GM18909 (cell line): ENCODE results near the gene SSTR4.
"Not testable (repeated sequence)": the region's sequence is repeated elsewhere in the genome, so short reads cannot be mapped to it uniquely, and the experiment has no call there.

Source experiments
- ATAC-seq: cut with Tn5 transposase; IDR thresholded peaks from one replicate; pipeline ENCODE4 v1.9.1; 2021; ENCODE audit warnings: mild to moderate bottlenecking; ENCODE audit not compliant: unreplicated experiment, poor library complexity

The SSTR4 gene

GRCh38 chr20:23034721-23035671, at the start of gene SSTR4:
TSS of gene SSTR4 (plus strand) at chr20:23035312. CDS start at chr20:23035484, 172 bp downstream.
- no peak for ATAC-seq

GRCh38 chr20:22986601-22987000, 48.5 kb upstream of the SSTR4 start:
- no peak for ATAC-seq

- ATAC-seq, result not testable (repeated sequence)
These were observed 43.7 kb upstream of the SSTR4 start for GRCh38 chr20:22991424-22991823.

GRCh38 chr20:22993823-22994222, 41.3 kb upstream of the SSTR4 start:
- ATAC-seq, result no peak

- no peak for ATAC-seq
These were observed 39.2 kb upstream of the SSTR4 start for GRCh38 chr20:22995923-22996322.

GRCh38 chr20:22998476-22998875, 36.6 kb upstream of the SSTR4 start:
- ATAC-seq, result no peak

GRCh38 chr20:22999756-23000155, 35.4 kb upstream of the SSTR4 start:
- no peak for ATAC-seq

- no peak for ATAC-seq
These were observed 34.7 kb upstream of the SSTR4 start for GRCh38 chr20:23000232-23000947.

- ATAC-seq, result no peak
These were observed 32.8 kb upstream of the SSTR4 start for GRCh38 chr20:23002276-23002675.

GRCh38 chr20:23003077-23003635, 32.0 kb upstream of the SSTR4 start:
- no peak for ATAC-seq

GRCh38 chr20:23003881-23004460, 31.1 kb upstream of the SSTR4 start:
- ATAC-seq, result no peak

- no peak for ATAC-seq
These were observed 29.3 kb upstream of the SSTR4 start for GRCh38 chr20:23005776-23006175.

- no peak for ATAC-seq
These were observed 27.6 kb upstream of the SSTR4 start for GRCh38 chr20:23007462-23007861.

GRCh38 chr20:23007886-23008655, 27.0 kb upstream of the SSTR4 start:
- no peak for ATAC-seq

- ATAC-seq, result no peak
These were observed 26.4 kb upstream of the SSTR4 start for GRCh38 chr20:23008667-23009066.

- no peak for ATAC-seq
These were observed 25.5 kb upstream of the SSTR4 start for GRCh38 chr20:23009636-23010035.

GRCh38 chr20:23010096-23010495, 25.0 kb upstream of the SSTR4 start:
- no peak for ATAC-seq

GRCh38 chr20:23011008-23011721, 23.9 kb upstream of the SSTR4 start:
- ATAC-seq, result no peak

GRCh38 chr20:23013429-23013828, 21.7 kb upstream of the SSTR4 start:
- no peak for ATAC-seq
